Measurements from ENCODE around the gene HECTD4.

GRCh38 chr12:112170971-112171596 is 211.1 kb downstream of the HECTD4 start:
- TF ChIP-seq POLR2A (IDR thresholded peaks at IDR 0.05; ENCODE audit: borderline replicate concordance, extremely low read depth, insufficient read depth, insufficient read length) (no peak), CTCF (IDR thresholded peaks at IDR 0.05 in 2 of 3, conservative IDR thresholded peaks at IDR 0.05 in 1 of 3; ENCODE audit: borderline replicate concordance in 1 of 3, insufficient read depth in 1 of 3, low read depth in 2 of 3, low read length in 2 of 3) (no peak), RAD21 (IDR thresholded peaks at IDR 0.05; ENCODE audit: low read depth) (no peak), EGR1 (IDR thresholded peaks at IDR 0.05; ENCODE audit: low read depth) (no peak)
